H1 (cell line): Measurements from ENCODE around the gene COL19A1.

Experiments used
- CBX8 ChIP-seq: fragments of 300-800, 300-1000 bp; sonication (generic); IDR thresholded peaks from 2 replicates; pipeline ENCODE4 v1.7.1; 2016; ENCODE audit warnings: low read depth, low read length, borderline replicate concordance
- EP300 ChIP-seq, 2 experiments: IDR thresholded peaks; 1 replicate in 1 of 2; 2 replicates in 1 of 2; pipeline ENCODE4 v1.6.1; 2011 to 2012; ENCODE audit warnings: low read depth in 2 of 2, low read length in 2 of 2, mild to moderate bottlenecking in 2 of 2, borderline replicate concordance in 1 of 2, inconsistent platforms in 1 of 2, moderate library complexity in 1 of 2
- KDM5A ChIP-seq: fragments of 200-600 bp; IDR thresholded peaks from 2 replicates; pipeline ENCODE4 v1.7.1; 2012; ENCODE audit warnings: mild to moderate bottlenecking, low read length, inconsistent platforms, mixed read lengths
- POLR2A ChIP-seq, 2 experiments: IDR thresholded peaks; 1 replicate in 1 of 2; 2 replicates in 1 of 2; pipeline ENCODE4 v1.6.1; 2011; ENCODE audit warnings: low read depth in 2 of 2, low read length in 2 of 2, mild to moderate bottlenecking in 2 of 2; ENCODE audit errors: control extremely low read depth in 1 of 2
- POLR2AphosphoS5 ChIP-seq: IDR thresholded peaks from 2 replicates; pipeline ENCODE4 v1.6.1; 2011; ENCODE audit warnings: low read depth, low read length
- RAD21 ChIP-seq, 2 experiments: IDR thresholded peaks in 1 of 2; conservative IDR thresholded peaks in 1 of 2; 2 replicates each; pipeline ENCODE4 v1.6.1; 2011; ENCODE audit warnings: low read depth in 2 of 2, low read length in 2 of 2, improper control_type of control experiment in 1 of 2, inconsistent platforms in 1 of 2, mild to moderate bottlenecking in 1 of 2, moderate library complexity in 1 of 2
- RBBP5 ChIP-seq: IDR thresholded peaks from 2 replicates; pipeline ENCODE4 v1.7.1; 2012; ENCODE audit warnings: low read depth, mild to moderate bottlenecking, inconsistent platforms, low read length, moderate library complexity, borderline replicate concordance
- TAF1 ChIP-seq: IDR thresholded peaks from 2 replicates; pipeline ENCODE4 v1.6.1; 2011; ENCODE audit warnings: mild to moderate bottlenecking, low read depth, low read length
- TF ChIP-seq, protein P1 (sequence below), 3 experiments: IDR thresholded peaks; 1 replicate in 2 of 3; 2 replicates in 1 of 3; pipeline versions ENCODE4 v1.5.1 to v1.6.1; 2011; ENCODE audit warnings: low read length in 3 of 3, mild to moderate bottlenecking in 3 of 3, inconsistent platforms in 2 of 3, low read depth in 1 of 3, moderate library complexity in 1 of 3; ENCODE audit not compliant: insufficient read depth in 1 of 3; ENCODE audit errors: control extremely low read depth in 1 of 3
- TF ChIP-seq, protein P2 (sequence below): IDR thresholded peaks from 2 replicates; pipeline ENCODE4 v1.6.1; 2011; ENCODE audit warnings: low read depth, mild to moderate bottlenecking, low read length; ENCODE audit not compliant: insufficient read depth

DNA sequence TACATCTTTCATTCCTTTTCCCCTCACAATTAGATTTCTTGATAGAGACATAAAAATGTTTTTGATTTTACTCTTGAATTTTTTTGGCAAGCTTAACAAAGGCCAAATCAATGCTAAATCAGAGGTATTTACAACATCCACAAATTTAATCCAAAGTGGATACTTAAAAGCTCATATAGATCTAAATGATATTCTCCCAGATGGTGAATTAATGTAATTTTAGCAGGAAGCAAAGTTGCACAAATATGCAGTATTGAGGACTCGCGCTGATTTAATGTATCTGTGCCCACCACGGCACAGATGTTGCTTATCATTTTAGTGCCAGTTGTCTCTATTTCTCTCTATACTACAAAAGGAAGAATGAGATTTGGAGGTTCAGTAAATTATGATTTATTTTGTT is 167.4 kb downstream of the COL19A1 start:
- no peak for TF ChIP-seq CBX8
- no peak for TF ChIP-seq RBBP5
- TF ChIP-seq, protein P1, sequence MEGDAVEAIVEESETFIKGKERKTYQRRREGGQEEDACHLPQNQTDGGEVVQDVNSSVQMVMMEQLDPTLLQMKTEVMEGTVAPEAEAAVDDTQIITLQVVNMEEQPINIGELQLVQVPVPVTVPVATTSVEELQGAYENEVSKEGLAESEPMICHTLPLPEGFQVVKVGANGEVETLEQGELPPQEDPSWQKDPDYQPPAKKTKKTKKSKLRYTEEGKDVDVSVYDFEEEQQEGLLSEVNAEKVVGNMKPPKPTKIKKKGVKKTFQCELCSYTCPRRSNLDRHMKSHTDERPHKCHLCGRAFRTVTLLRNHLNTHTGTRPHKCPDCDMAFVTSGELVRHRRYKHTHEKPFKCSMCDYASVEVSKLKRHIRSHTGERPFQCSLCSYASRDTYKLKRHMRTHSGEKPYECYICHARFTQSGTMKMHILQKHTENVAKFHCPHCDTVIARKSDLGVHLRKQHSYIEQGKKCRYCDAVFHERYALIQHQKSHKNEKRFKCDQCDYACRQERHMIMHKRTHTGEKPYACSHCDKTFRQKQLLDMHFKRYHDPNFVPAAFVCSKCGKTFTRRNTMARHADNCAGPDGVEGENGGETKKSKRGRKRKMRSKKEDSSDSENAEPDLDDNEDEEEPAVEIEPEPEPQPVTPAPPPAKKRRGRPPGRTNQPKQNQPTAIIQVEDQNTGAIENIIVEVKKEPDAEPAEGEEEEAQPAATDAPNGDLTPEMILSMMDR (IDR thresholded peaks at IDR 0.05; ENCODE audit: control extremely low read depth in 1 of 3, insufficient read depth in 1 of 3, low read depth in 1 of 3, low read length in 3 of 3), result no peak
- TF ChIP-seq, protein P2, sequence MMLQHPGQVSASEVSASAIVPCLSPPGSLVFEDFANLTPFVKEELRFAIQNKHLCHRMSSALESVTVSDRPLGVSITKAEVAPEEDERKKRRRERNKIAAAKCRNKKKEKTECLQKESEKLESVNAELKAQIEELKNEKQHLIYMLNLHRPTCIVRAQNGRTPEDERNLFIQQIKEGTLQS, result no peak
- no peak for TF ChIP-seq POLR2AphosphoS5
- no peak for TF ChIP-seq POLR2A (IDR thresholded peaks at IDR 0.05; ENCODE audit: control extremely low read depth in 1 of 2, low read depth in 2 of 2, low read length in 2 of 2)
- no peak for TF ChIP-seq KDM5A
- no peak for TF ChIP-seq RAD21 (IDR thresholded peaks at IDR 0.05 in 1 of 2, conservative IDR thresholded peaks at IDR 0.05 in 1 of 2; ENCODE audit: low read depth in 2 of 2, low read length in 2 of 2)
- TF ChIP-seq EP300 (IDR thresholded peaks at IDR 0.05; ENCODE audit: borderline replicate concordance in 1 of 2, low read depth in 2 of 2, low read length in 2 of 2), result no peak
- no peak for TF ChIP-seq TAF1
